ENCODE measurements around the gene ZNF827.

DNA sequence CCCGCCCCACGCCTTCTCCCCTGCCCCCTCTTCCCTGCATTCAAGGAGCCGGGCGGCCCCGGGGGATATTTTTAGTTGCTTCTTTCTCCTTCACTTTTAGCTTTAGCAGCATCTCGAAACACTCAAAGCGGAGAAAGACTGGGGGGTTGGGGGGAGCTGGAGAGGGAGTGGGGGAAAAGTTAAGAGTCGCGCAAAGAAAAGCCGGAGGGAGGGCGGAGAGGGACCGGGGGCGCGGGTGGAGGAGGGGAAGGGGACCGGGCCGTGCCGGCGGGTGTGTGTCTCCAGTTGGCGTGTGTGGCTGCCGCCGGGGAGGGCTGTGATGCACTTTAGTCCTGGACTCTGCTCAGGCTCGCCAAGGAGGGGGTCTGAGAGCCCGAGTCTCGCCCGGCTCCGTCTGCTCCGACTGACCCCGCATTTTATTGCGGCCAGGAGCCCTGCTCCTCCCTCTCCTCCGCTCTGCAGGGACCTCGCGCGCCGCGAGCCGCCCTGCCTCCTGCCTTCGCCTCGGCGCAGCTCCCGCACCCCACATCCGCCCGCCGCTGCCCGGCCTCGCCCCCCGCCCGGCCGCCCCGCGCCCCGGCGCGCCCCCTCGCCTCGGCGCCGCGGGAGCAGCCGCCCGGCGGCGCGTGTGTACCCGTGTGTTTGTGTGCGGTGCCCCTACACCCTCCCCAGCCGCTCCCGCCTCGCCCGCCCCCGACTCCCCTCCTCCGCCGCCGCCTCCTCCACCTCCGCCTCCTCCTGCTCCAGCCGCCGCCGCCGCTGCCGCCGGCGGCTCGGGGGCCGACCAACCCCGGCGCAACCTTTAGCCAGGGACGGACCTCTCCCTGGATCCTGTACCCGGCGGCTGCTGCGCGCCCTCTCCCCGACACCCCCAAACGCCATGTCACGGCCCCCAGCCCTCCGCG, 1.4 kb downstream of the ZNF827 start:
- TF ChIP-seq, protein P1, sequence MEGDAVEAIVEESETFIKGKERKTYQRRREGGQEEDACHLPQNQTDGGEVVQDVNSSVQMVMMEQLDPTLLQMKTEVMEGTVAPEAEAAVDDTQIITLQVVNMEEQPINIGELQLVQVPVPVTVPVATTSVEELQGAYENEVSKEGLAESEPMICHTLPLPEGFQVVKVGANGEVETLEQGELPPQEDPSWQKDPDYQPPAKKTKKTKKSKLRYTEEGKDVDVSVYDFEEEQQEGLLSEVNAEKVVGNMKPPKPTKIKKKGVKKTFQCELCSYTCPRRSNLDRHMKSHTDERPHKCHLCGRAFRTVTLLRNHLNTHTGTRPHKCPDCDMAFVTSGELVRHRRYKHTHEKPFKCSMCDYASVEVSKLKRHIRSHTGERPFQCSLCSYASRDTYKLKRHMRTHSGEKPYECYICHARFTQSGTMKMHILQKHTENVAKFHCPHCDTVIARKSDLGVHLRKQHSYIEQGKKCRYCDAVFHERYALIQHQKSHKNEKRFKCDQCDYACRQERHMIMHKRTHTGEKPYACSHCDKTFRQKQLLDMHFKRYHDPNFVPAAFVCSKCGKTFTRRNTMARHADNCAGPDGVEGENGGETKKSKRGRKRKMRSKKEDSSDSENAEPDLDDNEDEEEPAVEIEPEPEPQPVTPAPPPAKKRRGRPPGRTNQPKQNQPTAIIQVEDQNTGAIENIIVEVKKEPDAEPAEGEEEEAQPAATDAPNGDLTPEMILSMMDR (IDR thresholded peaks at IDR 0.05): no peak
- no peak for TF ChIP-seq POLR2A (IDR thresholded peaks at IDR 0.05)

Measured in lower leg skin (tissue), 3 donors.